HCT116 (cell line): ENCODE data around the gene LDAH. TPM values are rescaled to one million over a fixed set of nuclear protein-coding genes. Genes with fewer than 3 reads are reported as not detected.

ENCODE experiments used
- ATAC-seq: fragments of 200-7000 bp; cut with Tn5 transposase; 2 replicates; pipeline ENCODE4 v1.9.1; 2020; ENCODE audit warnings: mild to moderate bottlenecking, moderate library complexity
- BruUV-seq: library from RNA; stranded (reverse); fragments of 400-500 nt; replicated peaks from 2 replicates; lab custom pipeline; 2021; lab: Mats Ljungman, UMichigan
- CTCF ChIA-PET: fragments of 300-600 bp; sonication (Branson Sonifier 250); formaldehyde crosslinking; loops from one replicate; lab custom pipeline; 2021; ENCODE audit warnings: antibody characterized with exemption; lab: Charles Lee
- POLR2A ChIA-PET: fragments of 300-600, 350-600 bp; sonication (Branson Sonifier 250); formaldehyde crosslinking; loops from one replicate; lab custom pipeline; 2021; ENCODE audit warnings: antibody characterized with exemption; lab: Charles Lee
- RAD21 ChIA-PET, 2 experiments: fragments of 300-600 bp; sonication (Branson Sonifier 250); formaldehyde crosslinking; loops; one replicate each; lab custom pipeline; 2023; ENCODE audit warnings: low total read pairs in 2 of 2; ENCODE audit not compliant: uncharacterized antibody in 2 of 2, unreplicated experiment in 2 of 2, low non-redundant PET in 1 of 2; lab: Charles Lee
- DNase-seq: peaks from one replicate; pipeline ENCODE4 v3.0.0-alpha.2; 2010; ENCODE audit warnings: low read depth, low spot score
- H2AFZ ChIP-seq: fragments of 200-600 bp; shearing (Covaris generic), sonication (generic); 2 replicates; pipeline ENCODE4 v1.6.1; 2017; ENCODE audit warnings: low read depth, mixed run types, mixed read lengths, antibody characterized with exemption, low read length; ENCODE audit not compliant: poor library complexity, severe bottlenecking
- H3K27ac ChIP-seq: 2 replicates; pipeline ENCODE4 v1.5.1; 2012; ENCODE audit warnings: low read depth, low read length
- H3K27me3 ChIP-seq: fragments of 200-600 bp; sonication (generic); 2 replicates; pipeline ENCODE4 v1.6.1; 2016; ENCODE audit warnings: mixed run types, low read length, mixed read lengths; ENCODE audit not compliant: insufficient read depth
- H3K36me3 ChIP-seq, 2 experiments: fragments of 200-500 bp in 1 of 2; fragments of 200-600 bp in 1 of 2; sonication (Bioruptor generic) in 1 of 2; sonication (generic) in 1 of 2; 2 replicates each; pipeline versions ENCODE4 v1.5.1 to v1.6.1; 2014 to 2016; ENCODE audit warnings: low read length in 2 of 2, inconsistent platforms in 1 of 2, mixed read lengths in 1 of 2, mixed run types in 1 of 2; ENCODE audit not compliant: insufficient read depth in 2 of 2, control insufficient read depth in 1 of 2
- H3K4me1 ChIP-seq, 2 experiments: fragments of 200-600 bp in 1 of 2; sonication (generic) in 1 of 2; 2 replicates each; pipeline versions ENCODE4 v1.5.1 to v1.6.1; 2012 to 2017; ENCODE audit warnings: low read length in 2 of 2, inconsistent platforms in 1 of 2, mild to moderate bottlenecking in 1 of 2, mixed read lengths in 1 of 2, mixed run types in 1 of 2, moderate library complexity in 1 of 2; ENCODE audit not compliant: insufficient read depth in 2 of 2, control insufficient read depth in 1 of 2
- H3K4me2 ChIP-seq: fragments of 200-600 bp; sonication (generic); 2 replicates; pipeline ENCODE4 v1.6.1; 2017; ENCODE audit warnings: mixed run types, low read length, mixed read lengths
- H3K4me3 ChIP-seq, 2 experiments: fragments of 200-600 bp in 1 of 2; sonication (generic) in 1 of 2; replicated peaks in 1 of 2; 2 replicates each; pipeline ENCODE4 v1.5.1; 2011 to 2016; ENCODE audit warnings: low read length in 2 of 2, control low read depth in 1 of 2, low read depth in 1 of 2, mild to moderate bottlenecking in 1 of 2, mixed read lengths in 1 of 2, mixed run types in 1 of 2
- H3K79me2 ChIP-seq: fragments of 200-600 bp; sonication (generic); 2 replicates; pipeline ENCODE4 v1.6.1; 2017; ENCODE audit warnings: mild to moderate bottlenecking, mixed run types, low read length, moderate library complexity, mixed read lengths; ENCODE audit not compliant: insufficient read depth
- H3K9ac ChIP-seq: fragments of 200-600 bp; sonication (generic); 2 replicates; pipeline ENCODE4 v1.6.1; 2016; ENCODE audit warnings: low read length, mixed read lengths
- H3K9me2 ChIP-seq: fragments of 200-600 bp; sonication (generic), shearing (Covaris generic); 2 replicates; pipeline ENCODE4 v1.6.1; 2017; ENCODE audit warnings: mixed run types, mild to moderate bottlenecking, moderate library complexity; ENCODE audit not compliant: insufficient read depth
- H3K9me3 ChIP-seq, 2 experiments: fragments of 200-500 bp in 1 of 2; fragments of 200-600 bp in 1 of 2; sonication (Bioruptor generic) in 1 of 2; sonication (generic) in 1 of 2; 2 replicates each; pipeline ENCODE4 v1.6.1; 2014 to 2017; ENCODE audit warnings: low read length in 2 of 2, mixed read lengths in 2 of 2, inconsistent platforms in 1 of 2, low read depth in 1 of 2, mild to moderate bottlenecking in 1 of 2, mixed run types in 1 of 2, moderate library complexity in 1 of 2; ENCODE audit not compliant: control insufficient read depth in 1 of 2, insufficient read depth in 1 of 2
- H4K20me1 ChIP-seq: fragments of 200-600 bp; sonication (generic), shearing (Covaris generic); 2 replicates; pipeline ENCODE4 v1.6.1; 2017; ENCODE audit warnings: mixed run types, mild to moderate bottlenecking, moderate library complexity; ENCODE audit not compliant: insufficient read depth
- ATF3 ChIP-seq: IDR thresholded peaks from 2 replicates; pipeline ENCODE4 v1.6.1; 2012
- CBX3 ChIP-seq: IDR thresholded peaks from 2 replicates; pipeline ENCODE4 v1.6.1; 2012; ENCODE audit warnings: low read depth
- CEBPB ChIP-seq: IDR thresholded peaks from 2 replicates; pipeline ENCODE4 v1.6.1; 2012; ENCODE audit warnings: low read depth
- CTCF ChIP-seq, 3 experiments: fragments of 200-600 bp in 1 of 3; sonication (generic) in 1 of 3; IDR thresholded peaks in 2 of 3; conservative IDR thresholded peaks in 1 of 3; 2 replicates each; pipeline ENCODE4 v1.5.1; 2012 to 2017; ENCODE audit warnings: low read depth in 2 of 3, low read length in 2 of 3, antibody characterized with exemption in 1 of 3, borderline replicate concordance in 1 of 3, control low read depth in 1 of 3, mild to moderate bottlenecking in 1 of 3, mixed read lengths in 1 of 3, mixed run types in 1 of 3, moderate library complexity in 1 of 3; ENCODE audit not compliant: insufficient read depth in 1 of 3
- EGR1 ChIP-seq: IDR thresholded peaks from 2 replicates; pipeline ENCODE4 v1.6.1; 2012; ENCODE audit warnings: low read depth
- ELF1 ChIP-seq: IDR thresholded peaks from 2 replicates; pipeline ENCODE4 v1.6.1; 2012; ENCODE audit warnings: low read depth, borderline replicate concordance
- EZH2phosphoT487 ChIP-seq: fragments of 200-600 bp; IDR thresholded peaks from 2 replicates; pipeline ENCODE4 v1.6.1; 2018; ENCODE audit warnings: antibody characterized with exemption, borderline replicate concordance
- JUND ChIP-seq: IDR thresholded peaks from 2 replicates; pipeline ENCODE4 v1.6.1; 2012
- POLR2A ChIP-seq: IDR thresholded peaks from 2 replicates; pipeline ENCODE4 v1.7.0; 2011; ENCODE audit warnings: borderline replicate concordance; ENCODE audit not compliant: insufficient read depth, insufficient read length; ENCODE audit errors: extremely low read depth
- POLR2AphosphoS5 ChIP-seq: IDR thresholded peaks from 2 replicates; pipeline ENCODE4 v1.6.1; 2011; ENCODE audit warnings: mild to moderate bottlenecking, low read depth, low read length, moderate library complexity
- RAD21 ChIP-seq: IDR thresholded peaks from 2 replicates; pipeline ENCODE4 v1.6.1; 2012; ENCODE audit warnings: low read depth, mild to moderate bottlenecking
- REST ChIP-seq: IDR thresholded peaks from 2 replicates; pipeline ENCODE4 v1.6.1; 2012; ENCODE audit warnings: low read depth
- SP1 ChIP-seq: IDR thresholded peaks from 2 replicates; pipeline ENCODE4 v1.6.1; 2012; ENCODE audit warnings: low read depth
- SRF ChIP-seq: IDR thresholded peaks from 2 replicates; pipeline ENCODE4 v1.6.1; 2012; ENCODE audit warnings: low read depth
- ZBTB33 ChIP-seq: IDR thresholded peaks from 2 replicates; pipeline ENCODE4 v1.6.1; 2011; ENCODE audit warnings: mild to moderate bottlenecking, low read length, moderate library complexity; ENCODE audit not compliant: insufficient replicate concordance; ENCODE audit errors: extremely low read depth
- ZFX ChIP-seq: fragments of 450-650 bp; IDR thresholded peaks from 2 replicates; pipeline ENCODE4 v1.6.1; 2017
- ZNF274 ChIP-seq: fragments of 200-500 bp; sonication (Bioruptor generic); IDR thresholded peaks from 2 replicates; pipeline ENCODE4 v1.6.1; 2014; ENCODE audit warnings: mild to moderate bottlenecking, low read depth, low read length, inconsistent platforms
- intact Hi-C: fragments of 100-400 bp; cut with micrococcal nuclease; formaldehyde crosslinking; loops from 2 replicates; pipeline ENCODE4 v1.10.0; 2022
- total RNA-seq: library from RNA; stranded (reverse); gene quantifications from one replicate; pipeline ENCODE4 v1.2.1, GENCODE V29; 2021; ENCODE audit not compliant: unreplicated experiment

Gene LDAH
- total RNA-seq, 1 experiment from 2014 or later: 25.7 TPM

GRCh38 chr2:20855456-20855855 is 32.6 kb upstream of the LDAH start:
- ChIA-PET CTCF (no interaction called here), RAD21 (no interaction called here)
- Histone ChIP-seq H3K4me1 (no peaks in the 10 kb centered on the region; a peak in 1 of 4 replicates), H3K9me3 (no peaks in the 10 kb centered on the region), H2AFZ (no peak overlapping the region), H3K4me2 (no peak overlapping the region), H3K27ac (no peak overlapping the region), H3K36me3 (no peaks in the 10 kb centered on the region), H3K79me2 (no peaks in the 10 kb centered on the region), H3K4me3 (no peak overlapping the region), H4K20me1 (no peaks in the 10 kb centered on the region), H3K9ac (no peak overlapping the region)
- intact Hi-C loops: no loop called here
- ATAC-seq (no peak), DNase-seq (no peak)
- BruUV-seq: no TSS peak
- TF ChIP-seq POLR2AphosphoS5: no peak
- TF ChIP-seq ZNF274: no peak
- no peak for TF ChIP-seq ATF3
- TF ChIP-seq ZBTB33: no peak
- TF ChIP-seq ELF1: no peak
- TF ChIP-seq ZFX: no peak
- no peak for TF ChIP-seq JUND
- TF ChIP-seq CBX3: no peak
- no peak for TF ChIP-seq RAD21
- no peak for TF ChIP-seq EZH2phosphoT487
- TF ChIP-seq SP1: no peak
- no peak for TF ChIP-seq REST
- no peak for TF ChIP-seq CEBPB
- TF ChIP-seq CTCF (IDR thresholded peaks at IDR 0.05 in 2 of 3, conservative IDR thresholded peaks at IDR 0.05 in 1 of 3; ENCODE audit: borderline replicate concordance in 1 of 3, insufficient read depth in 1 of 3, low read depth in 2 of 3, low read length in 2 of 3): no peak
- TF ChIP-seq SRF: no peak
- TF ChIP-seq EGR1: no peak
- no peak for TF ChIP-seq POLR2A
- TF ChIP-seq, all 23 proteins: peak for 0
- peaks cover 54% of the 10 kb centered on the region for H3K27me3 ChIP-seq
- no peaks in the 10 kb centered on the region for H3K9me2 ChIP-seq
- POLR2A ChIA-PET: no interaction called here
